ENCODE measurements around the gene PARS2. TPM values are rescaled to one million over a fixed set of nuclear protein-coding genes. Genes with fewer than 3 reads are reported as not detected.

The PARS2 gene
- 3.2 to 4.2 TPM (median 4.0 TPM) in 3 replicates for total RNA-seq
- long read RNA-seq, transcript PARS2-201 (2 exons, 2,347 nt) = major isoform, 20 of 21 reads
- long read RNA-seq, partial matches to known transcripts = 0 of 21 reads
- long read RNA-seq, other reads (novel, unspliced or antisense) = 1 of 21 reads

DNA sequence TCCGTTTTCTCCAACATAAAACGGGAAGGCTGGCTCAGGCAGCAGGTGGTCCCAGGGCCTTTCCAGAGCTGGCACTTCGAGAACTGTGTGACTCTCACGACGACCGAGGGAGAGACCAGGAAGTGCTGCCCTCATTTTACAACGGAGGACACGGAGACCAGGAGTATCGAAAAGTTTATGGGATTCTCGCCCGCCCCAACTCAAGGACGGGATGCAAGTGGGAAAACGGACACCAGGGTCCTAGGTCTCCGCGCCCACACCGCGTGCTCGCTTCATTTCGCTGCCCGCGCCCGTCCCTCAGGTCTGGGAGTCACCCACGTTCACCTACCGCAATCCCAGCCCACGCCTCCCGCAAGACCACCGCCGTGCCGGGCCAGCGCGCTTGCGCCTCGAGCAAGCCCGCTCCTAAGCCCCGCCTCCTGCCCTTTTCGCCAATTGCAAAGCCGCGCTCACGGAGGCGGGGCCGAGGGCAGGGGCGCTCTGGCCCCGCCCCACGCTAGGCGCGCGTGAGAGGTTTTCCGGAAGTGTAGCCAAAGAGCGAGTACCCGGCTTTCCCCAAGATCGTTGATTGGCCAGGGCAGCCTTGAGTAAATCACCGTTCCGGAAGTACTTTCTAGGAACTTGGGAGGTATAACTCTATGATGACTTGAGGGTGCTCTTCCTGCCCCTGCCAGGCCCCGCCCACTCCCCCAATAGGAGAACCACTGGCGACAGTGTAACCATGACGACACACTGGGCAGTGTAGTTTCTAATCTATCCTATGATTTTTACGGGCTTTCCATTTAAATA lies at the start of gene PARS2:
Gene PARS2 (minus strand): TSS at position 391 of the 789 bp plus-strand sequence. CDS start 5,362 bp downstream, outside the sequence.
- Mint-ChIP-seq H3K36me3 (ENCODE audit: low read depth) (peaks cover under 1% of the 10 kb centered on the region), H3K27ac (ENCODE audit: unreplicated experiment) (peak within 1 kb of the TSS; percentile 97), H3K27me3 (ENCODE audit: low read depth) (peaks cover 7% of the 10 kb centered on the region), H3K4me3 (ENCODE audit: unreplicated experiment) (peak within 1 kb of the TSS; percentile 93), H3K9me3 (ENCODE audit: low read depth) (no peaks in the 10 kb centered on the region), H3K4me1 (ENCODE audit: low read depth) (peaks cover 16% of the 10 kb centered on the region)
- TF ChIP-seq, protein P1, sequence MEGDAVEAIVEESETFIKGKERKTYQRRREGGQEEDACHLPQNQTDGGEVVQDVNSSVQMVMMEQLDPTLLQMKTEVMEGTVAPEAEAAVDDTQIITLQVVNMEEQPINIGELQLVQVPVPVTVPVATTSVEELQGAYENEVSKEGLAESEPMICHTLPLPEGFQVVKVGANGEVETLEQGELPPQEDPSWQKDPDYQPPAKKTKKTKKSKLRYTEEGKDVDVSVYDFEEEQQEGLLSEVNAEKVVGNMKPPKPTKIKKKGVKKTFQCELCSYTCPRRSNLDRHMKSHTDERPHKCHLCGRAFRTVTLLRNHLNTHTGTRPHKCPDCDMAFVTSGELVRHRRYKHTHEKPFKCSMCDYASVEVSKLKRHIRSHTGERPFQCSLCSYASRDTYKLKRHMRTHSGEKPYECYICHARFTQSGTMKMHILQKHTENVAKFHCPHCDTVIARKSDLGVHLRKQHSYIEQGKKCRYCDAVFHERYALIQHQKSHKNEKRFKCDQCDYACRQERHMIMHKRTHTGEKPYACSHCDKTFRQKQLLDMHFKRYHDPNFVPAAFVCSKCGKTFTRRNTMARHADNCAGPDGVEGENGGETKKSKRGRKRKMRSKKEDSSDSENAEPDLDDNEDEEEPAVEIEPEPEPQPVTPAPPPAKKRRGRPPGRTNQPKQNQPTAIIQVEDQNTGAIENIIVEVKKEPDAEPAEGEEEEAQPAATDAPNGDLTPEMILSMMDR (IDR thresholded peaks at IDR 0.05) = no peak
- DNase-seq (ENCODE audit: low spot score) = peak; percentile 97

DNA sequence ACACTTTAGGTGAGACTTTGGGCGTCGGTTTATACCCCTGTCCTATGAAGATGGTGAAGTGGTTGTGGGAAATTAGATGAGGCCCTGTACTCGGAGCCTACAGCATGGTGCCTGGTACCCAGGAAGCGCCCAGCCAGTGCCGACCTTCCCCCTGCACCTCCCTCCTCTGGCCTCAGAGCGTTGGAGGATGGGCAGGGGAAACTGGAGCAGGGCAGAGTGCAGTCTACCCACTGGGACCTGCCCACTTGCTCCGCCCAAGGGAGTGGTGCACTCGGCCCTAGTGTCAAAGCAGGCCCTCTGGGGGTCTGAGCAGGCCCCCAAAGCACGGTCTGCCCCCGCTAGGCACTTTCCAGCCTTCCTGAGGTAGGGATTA lies 49.8 kb upstream of the PARS2 start:
- H3K4me1 Mint-ChIP-seq (ENCODE audit: low read depth) = no peaks in the 10 kb centered on the region
- no peak overlapping the region for H3K4me3 Mint-ChIP-seq (ENCODE audit: unreplicated experiment)
- peaks cover 4% of the 10 kb centered on the region for H3K27me3 Mint-ChIP-seq (ENCODE audit: low read depth)
- H3K27ac Mint-ChIP-seq (ENCODE audit: unreplicated experiment) = no peak overlapping the region
- TF ChIP-seq, protein P1 (IDR thresholded peaks at IDR 0.05) = no peak
- H3K36me3 Mint-ChIP-seq (ENCODE audit: low read depth) = no peaks in the 10 kb centered on the region
- DNase-seq (ENCODE audit: low spot score) = peak; percentile 53
- H3K9me3 Mint-ChIP-seq (ENCODE audit: low read depth) = no peaks in the 10 kb centered on the region

DNA sequence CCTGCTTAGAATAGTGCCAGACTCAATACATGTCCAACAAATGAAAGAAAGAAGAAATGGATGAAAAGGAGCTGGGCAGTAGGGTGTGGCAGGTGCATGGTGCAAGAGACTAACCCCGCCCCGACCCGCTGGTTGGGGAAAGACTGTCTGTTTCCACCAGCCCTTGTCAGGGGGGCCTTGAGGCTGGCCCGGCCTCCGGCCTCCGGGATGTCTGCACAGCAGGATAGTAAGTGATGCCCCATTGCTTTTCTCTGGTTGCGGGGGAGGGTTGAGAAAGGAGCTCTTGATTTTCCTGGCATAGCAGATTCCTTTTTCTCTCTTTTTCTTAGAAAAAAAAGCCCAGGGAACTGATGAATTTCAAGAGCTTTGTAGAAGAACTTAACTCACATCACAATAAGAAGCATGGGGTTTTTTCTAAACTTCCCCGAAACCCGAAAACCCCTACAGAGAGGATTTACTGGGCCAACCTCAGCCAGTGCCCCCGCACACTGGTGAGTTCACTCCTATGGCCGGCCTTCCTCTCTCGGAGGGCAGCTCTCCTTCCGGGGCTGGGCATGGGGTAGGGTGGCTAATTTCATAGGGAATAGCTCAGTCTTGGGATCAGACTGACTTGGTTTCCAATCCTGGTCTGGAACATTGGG lies 49.3 kb upstream of the PARS2 start:
- peak; percentile 48 for DNase-seq (ENCODE audit: low spot score)
- no peak overlapping the region for H3K27ac Mint-ChIP-seq (ENCODE audit: unreplicated experiment)
- H3K36me3 Mint-ChIP-seq (ENCODE audit: low read depth) = no peaks in the 10 kb centered on the region
- H3K27me3 Mint-ChIP-seq (ENCODE audit: low read depth) = peaks cover 4% of the 10 kb centered on the region
- no peaks in the 10 kb centered on the region for H3K9me3 Mint-ChIP-seq (ENCODE audit: low read depth)
- TF ChIP-seq, protein P1 (IDR thresholded peaks at IDR 0.05) = no peak
- H3K4me1 Mint-ChIP-seq (ENCODE audit: low read depth) = no peaks in the 10 kb centered on the region
- no peak overlapping the region for H3K4me3 Mint-ChIP-seq (ENCODE audit: unreplicated experiment)

- no peak overlapping the region for H3K27ac Mint-ChIP-seq (ENCODE audit: unreplicated experiment)
- H3K36me3 Mint-ChIP-seq (ENCODE audit: low read depth) = no peaks in the 10 kb centered on the region
- no peaks in the 10 kb centered on the region for H3K4me1 Mint-ChIP-seq (ENCODE audit: low read depth)
- no peaks in the 10 kb centered on the region for H3K9me3 Mint-ChIP-seq (ENCODE audit: low read depth)
- H3K4me3 Mint-ChIP-seq (ENCODE audit: unreplicated experiment) = no peak overlapping the region
- TF ChIP-seq, protein P1 (IDR thresholded peaks at IDR 0.05) = no peak
- peaks cover 4% of the 10 kb centered on the region for H3K27me3 Mint-ChIP-seq (ENCODE audit: low read depth)
- peak; percentile 51 for DNase-seq (ENCODE audit: low spot score)
Measured at GRCh38 chr1:54812801-54813484, 48.6 kb upstream of the PARS2 start.
